Measurements from ENCODE around the gene DDA1. TPM values are rescaled to one million over a fixed set of nuclear protein-coding genes. Genes with fewer than 3 reads are reported as not detected.
A peak's percentile ranks its signal among the peaks of the same experiment; 100 is the strongest.

Gene DDA1
- total and polyA plus RNA-seq, 9 of the 15 experiments (the other 6 are each of a cell fraction or from before 2014, with no cell fraction given): 1.4 to 83.8 (median 33.8) TPM

DNA sequence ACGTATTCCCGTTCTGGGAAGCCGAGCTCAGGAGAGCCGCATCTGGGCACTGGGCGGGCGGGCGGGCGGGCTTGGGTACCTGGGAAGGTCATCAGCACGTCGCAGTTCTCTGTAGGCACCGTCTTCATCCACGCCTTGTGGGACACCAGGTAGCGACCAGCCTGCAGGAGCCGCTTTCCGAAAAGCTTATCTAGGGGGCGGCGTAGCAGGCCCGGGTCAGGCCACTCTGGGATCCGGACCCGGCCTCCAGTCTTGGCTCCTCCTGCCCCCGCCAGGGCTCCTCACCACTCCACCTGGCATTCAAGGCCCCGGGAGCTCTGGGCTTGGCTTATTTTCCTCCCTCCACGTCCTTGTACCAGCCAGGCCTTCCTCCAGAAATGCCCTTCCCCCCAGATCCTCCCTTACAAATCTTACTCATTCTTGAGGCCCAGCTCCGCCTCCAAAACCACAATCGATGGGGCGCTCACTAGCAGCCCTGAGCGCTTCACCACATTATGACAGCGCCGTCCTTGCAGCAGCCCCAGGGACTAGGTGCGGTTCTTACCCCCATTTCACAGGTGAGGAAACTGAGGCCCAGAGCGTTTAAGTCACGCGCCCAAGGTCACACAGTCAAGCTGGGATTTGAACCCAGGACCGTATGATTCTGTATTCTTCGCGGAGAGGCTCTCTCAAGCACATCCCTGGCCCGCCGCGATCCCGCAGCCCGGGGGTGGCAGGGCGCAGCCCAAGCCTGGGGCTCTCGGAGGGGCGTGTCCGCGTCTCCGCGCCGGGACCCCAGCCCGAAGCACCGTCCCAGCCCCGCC is 24.4 kb downstream of the DDA1 start (continued):
- TF ChIP-seq SMARCB1 (IDR thresholded peaks at IDR 0.05; ENCODE audit: insufficient read length, low read depth): no peak
- TF ChIP-seq, protein P1, sequence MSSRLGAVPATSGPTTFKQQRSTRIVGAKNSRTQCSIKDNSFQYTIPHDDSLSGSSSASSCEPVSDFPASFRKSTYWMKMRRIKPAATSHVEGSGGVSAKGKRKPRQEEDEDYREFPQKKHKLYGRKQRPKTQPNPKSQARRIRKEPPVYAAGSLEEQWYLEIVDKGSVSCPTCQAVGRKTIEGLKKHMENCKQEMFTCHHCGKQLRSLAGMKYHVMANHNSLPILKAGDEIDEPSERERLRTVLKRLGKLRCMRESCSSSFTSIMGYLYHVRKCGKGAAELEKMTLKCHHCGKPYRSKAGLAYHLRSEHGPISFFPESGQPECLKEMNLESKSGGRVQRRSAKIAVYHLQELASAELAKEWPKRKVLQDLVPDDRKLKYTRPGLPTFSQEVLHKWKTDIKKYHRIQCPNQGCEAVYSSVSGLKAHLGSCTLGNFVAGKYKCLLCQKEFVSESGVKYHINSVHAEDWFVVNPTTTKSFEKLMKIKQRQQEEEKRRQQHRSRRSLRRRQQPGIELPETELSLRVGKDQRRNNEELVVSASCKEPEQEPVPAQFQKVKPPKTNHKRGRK (tag; IDR thresholded peaks at IDR 0.05): no peak
- TF ChIP-seq NFRKB (IDR thresholded peaks at IDR 0.05; ENCODE audit: low read depth): no peak
- no peak for TF ChIP-seq CSDE1 (IDR thresholded peaks at IDR 0.05)
- 0 out of 2 replicates have a peak, but pooled peaks have one; percentile 7 for TF ChIP-seq GATAD2A (IDR thresholded peaks at IDR 0.05)
- TF ChIP-seq TAF15 (IDR thresholded peaks at IDR 0.05; ENCODE audit: low read depth, low read length): no peak
- no peak; the same call in 1 of the 2 replicates for TF ChIP-seq JUN (IDR thresholded peaks at IDR 0.05; ENCODE audit: borderline replicate concordance, low read depth, low read length)
- peak; percentile 73; the same call in 1 of the 2 replicates for TF ChIP-seq JUN (CRISPR knock-in tag; IDR thresholded peaks at IDR 0.05; ENCODE audit: borderline replicate concordance)
- peak; percentile 49; the same call in 1 of the 2 replicates for TF ChIP-seq POLR2AphosphoS5 (IDR thresholded peaks at IDR 0.05; ENCODE audit: control insufficient read depth, insufficient read depth, low read depth, low read length)
- TF ChIP-seq, protein P2, sequence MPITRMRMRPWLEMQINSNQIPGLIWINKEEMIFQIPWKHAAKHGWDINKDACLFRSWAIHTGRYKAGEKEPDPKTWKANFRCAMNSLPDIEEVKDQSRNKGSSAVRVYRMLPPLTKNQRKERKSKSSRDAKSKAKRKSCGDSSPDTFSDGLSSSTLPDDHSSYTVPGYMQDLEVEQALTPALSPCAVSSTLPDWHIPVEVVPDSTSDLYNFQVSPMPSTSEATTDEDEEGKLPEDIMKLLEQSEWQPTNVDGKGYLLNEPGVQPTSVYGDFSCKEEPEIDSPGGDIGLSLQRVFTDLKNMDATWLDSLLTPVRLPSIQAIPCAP (CRISPR knock-in tag; IDR thresholded peaks at IDR 0.05; ENCODE audit: borderline replicate concordance): no peak; the same call in 1 of the 2 replicates
- TF ChIP-seq SOX6 (IDR thresholded peaks at IDR 0.05): peak; percentile 58
- TF ChIP-seq ZNF324 (CRISPR knock-in tag; IDR thresholded peaks at IDR 0.05): no peak
- TF ChIP-seq ETS2 (tag; IDR thresholded peaks at IDR 0.05; ENCODE audit: borderline replicate concordance, poor library complexity, severe bottlenecking): no peak
- no peak for TF ChIP-seq RAD21 (CRISPR knock-in tag; conservative IDR thresholded peaks at IDR 0.05 in 1 of 2, IDR thresholded peaks at IDR 0.05 in 1 of 2)
- TF ChIP-seq PHB2 (IDR thresholded peaks at IDR 0.05; ENCODE audit: low read depth): no peak
- TF ChIP-seq, protein P3, sequence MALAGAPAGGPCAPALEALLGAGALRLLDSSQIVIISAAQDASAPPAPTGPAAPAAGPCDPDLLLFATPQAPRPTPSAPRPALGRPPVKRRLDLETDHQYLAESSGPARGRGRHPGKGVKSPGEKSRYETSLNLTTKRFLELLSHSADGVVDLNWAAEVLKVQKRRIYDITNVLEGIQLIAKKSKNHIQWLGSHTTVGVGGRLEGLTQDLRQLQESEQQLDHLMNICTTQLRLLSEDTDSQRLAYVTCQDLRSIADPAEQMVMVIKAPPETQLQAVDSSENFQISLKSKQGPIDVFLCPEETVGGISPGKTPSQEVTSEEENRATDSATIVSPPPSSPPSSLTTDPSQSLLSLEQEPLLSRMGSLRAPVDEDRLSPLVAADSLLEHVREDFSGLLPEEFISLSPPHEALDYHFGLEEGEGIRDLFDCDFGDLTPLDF (CRISPR knock-in tag; IDR thresholded peaks at IDR 0.05): no peak
- TF ChIP-seq ZC3H11A (IDR thresholded peaks at IDR 0.05; ENCODE audit: low read depth, low read length): no peak
- 0 out of 2 replicates have a peak, but pooled peaks have one; percentile 37 for TF ChIP-seq MYNN (IDR thresholded peaks at IDR 0.05)
- TF ChIP-seq MYNN (CRISPR knock-in tag; IDR thresholded peaks at IDR 0.05): no peak
- no peak for TF ChIP-seq ZNF140 (CRISPR knock-in tag; IDR thresholded peaks at IDR 0.05)
- TF ChIP-seq BRCA1 (IDR thresholded peaks at IDR 0.05): no peak
- no peak for TF ChIP-seq BRCA1 (CRISPR knock-in tag; IDR thresholded peaks at IDR 0.05)
- no peak for TF ChIP-seq LARP7 (IDR thresholded peaks at IDR 0.05)
- no peak for TF ChIP-seq MAFG (tag; conservative IDR thresholded peaks at IDR 0.05)

All from K562 (cell line).